MCF 10A (cell line): Measurements from ENCODE around the gene RGS11. TPM values are rescaled to one million over a fixed set of nuclear protein-coding genes. Genes with fewer than 3 reads are reported as not detected.

ENCODE experiments used
- BruUV-seq: library from RNA; stranded (reverse); fragments of 400-500 nt; replicated peaks from 2 replicates; lab custom pipeline; 2021; lab: Mats Ljungman, UMichigan
- CTCF ChIA-PET: fragments of 300-600 bp; sonication (Branson Sonifier 250); formaldehyde crosslinking; extraction: SDS; loops from one replicate; lab custom pipeline; 2021; ENCODE audit warnings: antibody characterized with exemption, inconsistent platforms; lab: Yijun Ruan, JAX
- POLR2A ChIA-PET: fragments of 300-600, 350-650 bp; sonication (Branson Sonifier 250); formaldehyde crosslinking; extraction: SDS; loops from one replicate; lab custom pipeline; 2020; ENCODE audit warnings: antibody characterized with exemption, inconsistent platforms; lab: Yijun Ruan, JAX
- DNase-seq: peaks from one replicate; pipeline ENCODE4 v3.0.0-alpha.2; 2018; ENCODE audit not compliant: unreplicated experiment
- H3K27ac Mint-ChIP-seq: one replicate; pipeline ENCODE4 v1.8.0; 2022; ENCODE audit warnings: mild to moderate bottlenecking, low read depth, mixed read lengths; ENCODE audit not compliant: unreplicated experiment
- H3K27me3 Mint-ChIP-seq: one replicate; pipeline ENCODE4 v1.8.0; 2022; ENCODE audit warnings: mixed read lengths; ENCODE audit not compliant: insufficient read depth, unreplicated experiment
- H3K36me3 Mint-ChIP-seq: one replicate; pipeline ENCODE4 v1.8.0; 2022; ENCODE audit warnings: mild to moderate bottlenecking, moderate library complexity, mixed read lengths; ENCODE audit not compliant: insufficient read depth, unreplicated experiment
- H3K4me1 Mint-ChIP-seq: one replicate; pipeline ENCODE4 v1.8.0; 2022; ENCODE audit warnings: mixed read lengths; ENCODE audit not compliant: insufficient read depth, unreplicated experiment
- H3K4me3 Mint-ChIP-seq: one replicate; pipeline ENCODE4 v1.8.0; 2022; ENCODE audit warnings: mild to moderate bottlenecking, moderate library complexity, mixed read lengths; ENCODE audit not compliant: unreplicated experiment
- H3K9me3 Mint-ChIP-seq: one replicate; pipeline ENCODE4 v1.8.0; 2022; ENCODE audit warnings: mixed read lengths; ENCODE audit not compliant: unreplicated experiment
- CTCF ChIP-seq: fragments of 200-600 bp; IDR thresholded peaks from one replicate; pipeline ENCODE4 v1.8.0; 2022; ENCODE audit warnings: antibody characterized with exemption, mild to moderate bottlenecking; ENCODE audit not compliant: unreplicated experiment
- intact Hi-C: fragments of 100-400 bp; cut with micrococcal nuclease; formaldehyde crosslinking; loops from 2 replicates; pipeline ENCODE4 v1.14.1; 2022
- total RNA-seq: library from RNA; stranded (reverse); gene quantifications from 2 replicates; pipeline ENCODE4 v1.2.3, GENCODE V29; 2022

The RGS11 gene
- total RNA-seq, 1 experiment from 2014 or later = 1.7 TPM

GRCh38 chr16:296806-297510, 21.2 kb upstream of the RGS11 start:
- ChIA-PET CTCF (interaction anchor here (0.8 kb wide), 1 partner anchor 993 kb away, joined by 5 read pairs; no protein-coding TSS in a partner anchor), POLR2A (no interaction called here)
- intact Hi-C loops = no loop called here
- peaks cover 46% of the 10 kb centered on the region for H3K36me3 Mint-ChIP-seq
- H3K27me3 Mint-ChIP-seq = no peaks in the 10 kb centered on the region
- H3K4me3 Mint-ChIP-seq = no peak overlapping the region
- TF ChIP-seq CTCF = no peak
- DNase-seq = no peak
- no TSS peak for BruUV-seq
- no peaks in the 10 kb centered on the region for H3K4me1 Mint-ChIP-seq
- H3K27ac Mint-ChIP-seq = no peak overlapping the region
- no peaks in the 10 kb centered on the region for H3K9me3 Mint-ChIP-seq

- BruUV-seq = no TSS peak
- intact Hi-C loops = no loop called here
- H3K36me3 Mint-ChIP-seq = peaks cover 48% of the 10 kb centered on the region
These were observed 20.5 kb upstream of the RGS11 start for GRCh38 chr16:296276-296675.

GRCh38 chr16:293043-293775, 17.5 kb upstream of the RGS11 start:
- no peaks in the 10 kb centered on the region for H3K27me3 Mint-ChIP-seq

More at GRCh38 chr16:296276-296675, 20.5 kb upstream of the RGS11 start:
- Mint-ChIP-seq H3K9me3 (no peaks in the 10 kb centered on the region), H3K27me3 (no peaks in the 10 kb centered on the region), H3K4me3 (no peak overlapping the region), H3K4me1 (no peaks in the 10 kb centered on the region), H3K27ac (no peak overlapping the region)
- ChIA-PET POLR2A (no interaction called here), CTCF (interaction anchor here (0.8 kb wide), 1 partner anchor 994 kb away, joined by 5 read pairs; no protein-coding TSS in a partner anchor)
- DNase-seq = no peak
- TF ChIP-seq CTCF = no peak

More at GRCh38 chr16:293043-293775, 17.5 kb upstream of the RGS11 start:
- no peaks in the 10 kb centered on the region for H3K4me1 Mint-ChIP-seq
- no peak for DNase-seq
- no peak overlapping the region for H3K27ac Mint-ChIP-seq
- no peak for TF ChIP-seq CTCF
- no TSS peak for BruUV-seq
- intact Hi-C loops = no loop called here
- no peak overlapping the region for H3K4me3 Mint-ChIP-seq
- no peaks in the 10 kb centered on the region for H3K9me3 Mint-ChIP-seq
- ChIA-PET POLR2A (no interaction called here), CTCF (no interaction called here)
- peaks cover 40% of the 10 kb centered on the region for H3K36me3 Mint-ChIP-seq
